Measurements from ENCODE around the gene NTSR1.

The NTSR1 gene

DNA sequence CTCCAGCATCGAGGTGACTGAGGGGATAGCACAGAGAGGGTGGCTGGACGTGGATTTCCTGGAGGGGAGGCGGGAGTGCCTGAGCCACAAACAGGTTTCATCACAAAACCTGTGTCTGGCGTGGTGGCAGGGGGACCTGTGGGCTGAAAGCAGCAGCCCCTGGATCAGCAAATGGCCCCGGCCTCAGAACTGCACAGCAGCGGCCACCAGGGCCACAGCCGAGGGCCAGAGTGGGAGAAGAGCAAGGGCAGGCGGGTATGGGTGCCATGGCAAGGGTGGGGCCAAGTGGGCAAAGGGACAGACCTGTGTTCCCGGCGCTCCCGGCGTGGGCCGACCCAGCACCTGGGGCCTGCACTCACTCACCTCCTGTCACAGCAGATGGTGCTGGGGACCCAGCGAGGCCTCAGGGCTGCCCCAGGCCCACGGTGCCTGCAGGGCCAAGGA lies 19.0 kb downstream of the NTSR1 start:
- no peak for TF ChIP-seq TAF1 (IDR thresholded peaks at IDR 0.05; ENCODE audit: borderline replicate concordance, insufficient read depth, low read length)
- TF ChIP-seq, protein P1, sequence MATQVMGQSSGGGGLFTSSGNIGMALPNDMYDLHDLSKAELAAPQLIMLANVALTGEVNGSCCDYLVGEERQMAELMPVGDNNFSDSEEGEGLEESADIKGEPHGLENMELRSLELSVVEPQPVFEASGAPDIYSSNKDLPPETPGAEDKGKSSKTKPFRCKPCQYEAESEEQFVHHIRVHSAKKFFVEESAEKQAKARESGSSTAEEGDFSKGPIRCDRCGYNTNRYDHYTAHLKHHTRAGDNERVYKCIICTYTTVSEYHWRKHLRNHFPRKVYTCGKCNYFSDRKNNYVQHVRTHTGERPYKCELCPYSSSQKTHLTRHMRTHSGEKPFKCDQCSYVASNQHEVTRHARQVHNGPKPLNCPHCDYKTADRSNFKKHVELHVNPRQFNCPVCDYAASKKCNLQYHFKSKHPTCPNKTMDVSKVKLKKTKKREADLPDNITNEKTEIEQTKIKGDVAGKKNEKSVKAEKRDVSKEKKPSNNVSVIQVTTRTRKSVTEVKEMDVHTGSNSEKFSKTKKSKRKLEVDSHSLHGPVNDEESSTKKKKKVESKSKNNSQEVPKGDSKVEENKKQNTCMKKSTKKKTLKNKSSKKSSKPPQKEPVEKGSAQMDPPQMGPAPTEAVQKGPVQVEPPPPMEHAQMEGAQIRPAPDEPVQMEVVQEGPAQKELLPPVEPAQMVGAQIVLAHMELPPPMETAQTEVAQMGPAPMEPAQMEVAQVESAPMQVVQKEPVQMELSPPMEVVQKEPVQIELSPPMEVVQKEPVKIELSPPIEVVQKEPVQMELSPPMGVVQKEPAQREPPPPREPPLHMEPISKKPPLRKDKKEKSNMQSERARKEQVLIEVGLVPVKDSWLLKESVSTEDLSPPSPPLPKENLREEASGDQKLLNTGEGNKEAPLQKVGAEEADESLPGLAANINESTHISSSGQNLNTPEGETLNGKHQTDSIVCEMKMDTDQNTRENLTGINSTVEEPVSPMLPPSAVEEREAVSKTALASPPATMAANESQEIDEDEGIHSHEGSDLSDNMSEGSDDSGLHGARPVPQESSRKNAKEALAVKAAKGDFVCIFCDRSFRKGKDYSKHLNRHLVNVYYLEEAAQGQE (IDR thresholded peaks at IDR 0.05; ENCODE audit: insufficient read depth in 1 of 2, low read depth in 2 of 2, low read length in 2 of 2) = no peak
- no peak for TF ChIP-seq FOXP2 (optimal IDR thresholded peaks at IDR 0.05; ENCODE audit: borderline replicate concordance, extremely low read depth, extremely low read length, insufficient read depth)
- TF ChIP-seq SIN3A (IDR thresholded peaks at IDR 0.05; ENCODE audit: borderline replicate concordance, insufficient read depth, low read length) = no peak
- no peak for TF ChIP-seq POLR2AphosphoS5 (IDR thresholded peaks at IDR 0.05; ENCODE audit: low read depth, low read length)

- TF ChIP-seq SIN3A (IDR thresholded peaks at IDR 0.05; ENCODE audit: borderline replicate concordance, insufficient read depth, low read length) = no peak
- no peak for TF ChIP-seq TAF1 (IDR thresholded peaks at IDR 0.05; ENCODE audit: borderline replicate concordance, insufficient read depth, low read length)
- TF ChIP-seq FOXP2 (optimal IDR thresholded peaks at IDR 0.05; ENCODE audit: borderline replicate concordance, extremely low read depth, extremely low read length, insufficient read depth) = no peak
- TF ChIP-seq, protein P1 (IDR thresholded peaks at IDR 0.05; ENCODE audit: insufficient read depth in 1 of 2, low read depth in 2 of 2, low read length in 2 of 2) = no peak
- TF ChIP-seq POLR2AphosphoS5 (IDR thresholded peaks at IDR 0.05; ENCODE audit: low read depth, low read length) = no peak
Measured at GRCh38 chr20:62728028-62728780, 19.6 kb downstream of the NTSR1 start.

DNA sequence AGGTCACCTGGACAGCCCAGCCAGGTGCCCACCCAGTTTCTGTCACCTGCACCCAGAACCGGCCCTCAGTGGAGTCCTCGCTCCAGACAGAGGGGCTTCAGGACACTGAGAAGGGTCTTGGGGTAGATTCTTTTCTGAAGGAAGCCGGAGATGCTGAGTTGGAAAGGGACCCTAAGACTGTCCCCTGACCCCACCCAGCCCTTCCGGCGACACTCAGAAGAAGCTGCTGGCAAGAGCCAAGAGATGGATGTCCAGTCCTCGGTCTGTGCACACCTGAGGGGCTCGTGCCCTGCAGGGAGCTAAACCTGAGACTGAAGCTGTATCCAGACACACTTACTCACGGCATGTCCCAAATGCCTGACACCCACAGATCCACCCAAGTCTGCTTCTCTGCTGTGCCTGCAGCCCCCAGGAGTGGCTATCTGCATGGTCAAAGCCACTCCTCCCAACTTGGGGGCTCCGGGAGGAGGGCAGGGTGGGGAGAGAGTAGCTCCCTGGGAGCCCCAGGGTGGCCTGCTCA lies 20.2 kb downstream of the NTSR1 start:
- TF ChIP-seq, protein P1 (IDR thresholded peaks at IDR 0.05; ENCODE audit: insufficient read depth in 1 of 2, low read depth in 2 of 2, low read length in 2 of 2) = no peak
- no peak for TF ChIP-seq TAF1 (IDR thresholded peaks at IDR 0.05; ENCODE audit: borderline replicate concordance, insufficient read depth, low read length)

DNA sequence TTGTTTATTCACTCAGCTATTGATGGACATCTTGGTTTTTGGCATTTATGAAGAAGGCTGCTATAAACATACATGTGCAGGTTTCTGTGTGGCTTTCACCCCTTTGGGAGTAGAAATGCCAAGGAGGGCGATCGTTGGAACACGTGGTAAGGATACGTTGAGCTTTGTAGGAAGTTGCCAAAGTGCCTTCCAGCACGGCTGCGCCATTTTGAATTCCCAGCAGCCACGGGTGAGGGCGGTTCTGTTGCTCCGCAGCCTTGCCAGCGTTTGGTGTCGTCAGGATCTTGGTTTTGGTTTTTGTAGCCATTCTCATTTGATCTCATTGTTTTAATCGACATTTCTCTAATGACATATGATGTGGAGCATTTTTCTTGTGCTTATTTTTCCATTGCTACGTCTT lies 21.8 kb downstream of the NTSR1 start:
- TF ChIP-seq TAF1 (IDR thresholded peaks at IDR 0.05; ENCODE audit: borderline replicate concordance, insufficient read depth, low read length) (no peak), SIN3A (IDR thresholded peaks at IDR 0.05; ENCODE audit: borderline replicate concordance, insufficient read depth, low read length) (no peak), POLR2AphosphoS5 (IDR thresholded peaks at IDR 0.05; ENCODE audit: low read depth, low read length) (no peak), FOXP2 (optimal IDR thresholded peaks at IDR 0.05; ENCODE audit: borderline replicate concordance, extremely low read depth, extremely low read length, insufficient read depth) (no peak)
- TF ChIP-seq, protein P1 (IDR thresholded peaks at IDR 0.05; ENCODE audit: insufficient read depth in 1 of 2, low read depth in 2 of 2, low read length in 2 of 2) = no peak
